HG03342 (cell line): ENCODE measurements around the gene ABO.
"Not testable (repeated sequence)": the region's sequence is repeated elsewhere in the genome, so short reads cannot be mapped to it uniquely, and the experiment has no call there.

Experiments
- ATAC-seq: cut with Tn5 transposase; IDR thresholded peaks from one replicate; pipeline ENCODE4 v1.9.1; 2021; ENCODE audit warnings: mild to moderate bottlenecking, moderate library complexity; ENCODE audit not compliant: unreplicated experiment

The ABO gene

DNA sequence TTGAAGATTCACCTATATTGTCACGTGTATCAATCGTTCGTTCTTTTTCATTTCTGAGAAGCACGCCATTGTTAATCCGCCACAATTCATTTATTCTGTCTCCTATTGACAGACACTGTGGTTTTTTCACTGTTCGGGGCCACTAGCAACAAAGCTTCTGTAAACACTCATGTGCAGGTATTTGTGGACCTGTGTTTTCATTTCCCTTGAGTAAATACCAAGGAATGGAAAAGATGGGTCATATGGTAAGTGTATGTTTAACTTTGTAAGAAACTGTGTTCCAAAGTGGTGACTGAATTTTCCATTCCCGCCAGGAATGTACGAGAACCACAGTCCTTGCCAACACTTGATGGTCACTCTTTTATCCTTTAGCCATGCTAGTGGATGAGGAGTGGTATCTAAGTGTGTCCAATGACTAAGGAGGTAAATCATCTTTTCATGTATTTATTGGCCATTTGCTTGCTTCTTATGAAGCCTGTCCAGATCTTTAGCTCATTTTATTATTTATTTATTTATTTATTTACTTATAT is 10.7 kb downstream of the ABO start:
- no peak for ATAC-seq

DNA sequence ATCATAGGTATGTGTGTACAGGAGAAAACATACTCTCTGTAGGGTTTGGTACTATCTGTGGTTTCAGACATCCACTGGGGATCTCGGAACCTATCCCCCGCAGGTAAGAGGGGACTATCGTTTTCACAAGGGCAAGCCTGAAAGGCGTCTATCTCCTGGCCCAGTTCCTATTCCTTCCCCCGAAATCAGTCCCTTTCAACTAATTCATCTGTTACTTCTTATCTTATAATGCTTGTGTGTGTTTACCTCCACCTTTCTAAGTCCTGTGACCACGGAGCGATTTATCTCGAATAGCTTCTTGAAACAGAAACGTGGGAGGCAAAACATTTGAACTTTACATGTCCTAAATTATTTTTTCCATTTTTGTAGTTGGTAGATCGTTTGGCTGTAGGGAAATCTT is 11.4 kb downstream of the ABO start:
- no peak for ATAC-seq

DNA sequence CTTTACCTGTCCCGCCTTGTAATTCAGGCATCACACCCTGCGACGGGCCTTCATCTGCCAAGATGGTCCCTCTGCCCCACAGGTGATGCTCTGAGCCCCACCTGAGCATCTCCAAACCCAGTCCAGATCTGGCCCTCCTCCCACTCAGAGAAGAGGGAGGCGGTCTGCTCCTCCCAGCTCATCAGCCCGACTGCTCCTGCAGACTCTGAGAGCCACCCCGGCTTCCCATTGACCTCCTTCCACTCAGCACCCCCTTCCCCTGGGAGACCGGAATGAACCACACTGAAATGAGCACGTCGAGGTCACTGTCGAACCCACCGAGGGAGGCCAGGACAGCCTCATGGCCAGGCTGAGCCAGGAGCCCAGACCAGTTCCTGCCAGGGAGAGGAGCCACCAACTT is 12.8 kb downstream of the ABO start:
- no peak for ATAC-seq

DNA sequence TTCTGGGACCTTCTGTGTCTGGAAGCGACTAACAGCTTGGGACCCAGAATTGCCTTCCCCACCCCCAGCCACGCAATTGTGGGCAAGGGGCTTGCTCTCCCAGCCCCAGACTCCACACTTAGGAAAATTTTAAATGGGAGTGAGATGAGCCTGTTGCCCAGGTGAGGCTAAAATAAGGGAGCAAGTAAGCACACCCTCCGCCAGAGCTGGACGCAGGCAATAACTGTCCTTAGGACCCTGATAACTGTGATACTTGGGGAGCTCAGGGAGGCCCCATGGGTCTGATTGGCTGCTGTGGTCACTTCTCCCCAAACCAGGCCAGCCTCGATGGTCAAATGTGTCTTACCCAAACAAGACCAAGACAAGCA is 13.3 kb downstream of the ABO start:
- no peak for ATAC-seq

DNA sequence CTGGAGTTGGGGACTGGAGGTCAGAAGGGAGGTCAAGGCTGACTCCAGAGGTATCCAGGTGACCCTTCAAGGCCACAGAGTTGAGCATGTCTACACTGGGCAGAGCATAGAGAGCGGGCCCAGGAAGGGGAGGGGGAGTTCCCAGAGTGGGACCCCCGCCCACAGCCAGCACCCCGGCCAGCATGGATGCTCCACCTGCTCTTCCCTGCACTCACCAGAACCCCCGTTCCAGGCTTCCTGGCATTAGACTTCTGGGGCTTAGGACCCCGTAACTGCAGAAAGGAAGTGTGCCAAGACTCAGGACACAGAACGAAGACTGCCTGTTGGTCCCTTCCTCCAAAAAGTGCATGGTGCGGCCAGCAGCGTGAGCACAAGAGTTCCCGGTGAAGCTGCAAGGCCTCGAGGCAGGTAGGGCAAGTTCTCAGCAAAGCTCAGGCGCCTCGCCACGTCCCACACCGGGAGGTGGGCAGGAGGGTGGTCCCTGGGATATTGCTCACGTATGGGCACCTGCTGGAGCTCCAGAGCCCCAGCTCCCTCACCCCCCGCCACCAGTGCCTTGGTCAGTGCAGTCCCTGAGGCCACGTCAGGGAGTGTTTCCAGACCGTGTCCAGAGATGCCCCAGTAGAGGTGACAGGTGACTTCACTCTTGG is 13.8 kb downstream of the ABO start:
- ATAC-seq = no peak

DNA sequence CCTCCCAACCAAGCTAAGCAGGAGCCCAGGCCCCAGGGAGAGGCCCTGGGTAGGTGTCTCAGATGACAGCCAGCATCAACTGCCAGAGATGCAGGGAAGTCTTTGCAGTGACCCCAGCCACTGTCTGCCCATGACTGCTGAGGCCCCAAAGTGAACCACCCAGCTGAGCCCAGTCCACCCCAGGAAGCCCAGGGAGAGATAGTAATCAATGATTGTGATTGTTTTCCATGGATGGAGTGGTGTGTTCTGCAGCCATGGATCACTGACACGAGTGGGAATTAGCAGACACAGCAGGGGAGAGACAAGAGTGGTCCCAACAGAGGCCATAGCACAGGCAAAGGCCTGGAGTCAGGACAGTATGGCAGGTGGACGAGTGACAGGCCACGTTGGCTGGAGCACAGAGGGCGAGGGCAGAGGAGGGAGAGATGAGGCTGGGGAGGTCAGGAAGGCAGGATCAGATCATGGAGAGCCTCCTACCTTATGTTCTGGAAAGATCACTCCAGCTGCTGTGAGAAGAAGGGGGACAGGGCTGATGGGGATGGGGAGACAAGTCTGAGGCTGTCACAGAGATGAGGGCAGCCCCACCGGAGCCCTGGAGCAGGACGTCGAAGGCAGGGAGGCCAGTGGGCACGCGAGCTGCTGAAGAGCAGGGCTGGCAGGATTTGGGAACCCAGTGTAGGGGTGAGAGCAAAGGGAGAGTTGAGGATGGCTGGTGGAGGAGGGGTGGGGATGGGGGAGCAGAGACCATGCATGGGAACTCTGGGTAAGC is 14.5 kb downstream of the ABO start:
- ATAC-seq = no peak

DNA sequence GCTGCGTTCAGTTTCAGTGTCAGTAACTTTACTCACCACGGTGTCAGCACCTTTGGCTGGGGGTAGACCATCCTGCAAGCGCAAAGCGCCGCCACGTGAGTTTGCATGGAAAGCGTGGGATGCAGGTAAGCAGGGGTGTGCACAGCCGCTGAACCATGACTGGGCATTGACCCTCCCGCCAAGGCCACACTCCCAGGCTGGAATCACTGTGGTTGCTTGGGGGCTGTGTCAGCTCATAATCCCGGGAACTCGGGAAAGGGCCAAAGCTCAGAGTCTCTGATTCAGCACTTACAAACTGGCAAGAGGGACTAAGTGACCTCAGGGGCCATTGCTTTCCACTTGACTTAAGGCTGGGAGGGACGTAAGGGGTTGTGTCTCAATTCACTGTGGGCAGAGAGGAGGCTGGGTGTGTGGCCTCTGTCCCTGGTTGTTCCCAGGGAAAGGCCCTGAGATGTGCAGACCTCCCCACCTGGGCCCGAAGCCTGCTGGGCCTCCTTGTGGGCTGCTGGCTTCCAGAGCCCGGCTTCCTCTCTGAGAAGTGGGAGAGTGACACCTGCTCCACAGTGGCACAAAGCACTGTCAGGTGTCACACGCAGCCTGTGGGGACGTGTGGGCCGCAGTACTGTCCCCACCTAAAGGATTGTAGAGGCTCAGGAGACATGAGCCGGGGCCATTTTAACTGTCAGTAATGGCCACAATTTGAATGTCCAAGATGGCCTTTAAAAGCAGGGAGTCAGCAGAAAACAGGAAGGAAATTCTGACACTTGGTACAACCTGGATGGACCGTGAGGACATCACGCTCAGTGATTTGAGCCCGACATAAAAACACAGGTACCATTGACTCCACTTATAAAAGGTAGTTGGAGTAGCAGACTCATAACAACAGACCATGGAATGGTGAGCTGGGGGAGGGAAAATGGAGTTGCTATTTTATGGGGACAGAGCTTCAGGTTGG is 16.7 kb downstream of the ABO start:
- no peak for ATAC-seq

DNA sequence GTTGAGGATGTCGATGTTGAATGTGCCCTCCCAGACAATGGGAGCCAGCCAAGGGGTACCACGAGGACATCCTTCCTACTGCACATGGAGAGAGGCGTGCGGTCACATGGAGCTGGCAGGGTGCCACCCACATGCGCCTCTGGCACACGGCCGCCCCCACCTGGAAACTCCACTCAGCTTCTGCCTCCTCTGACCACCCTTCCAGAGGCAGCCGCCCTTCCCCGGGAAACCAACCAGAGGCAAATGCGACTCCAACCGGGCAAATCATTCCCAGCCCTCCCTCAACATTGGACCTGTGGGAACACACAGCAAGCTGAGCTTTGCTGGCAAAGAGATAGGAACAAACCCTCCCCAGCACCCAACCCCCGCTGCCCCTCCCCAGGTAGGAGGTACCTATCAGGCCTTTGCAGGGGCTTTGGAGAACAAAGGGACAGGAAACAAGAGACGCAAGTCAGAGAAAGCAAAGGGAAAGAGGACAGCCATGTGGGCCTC is 17.5 kb downstream of the ABO start:
- ATAC-seq = no peak

DNA sequence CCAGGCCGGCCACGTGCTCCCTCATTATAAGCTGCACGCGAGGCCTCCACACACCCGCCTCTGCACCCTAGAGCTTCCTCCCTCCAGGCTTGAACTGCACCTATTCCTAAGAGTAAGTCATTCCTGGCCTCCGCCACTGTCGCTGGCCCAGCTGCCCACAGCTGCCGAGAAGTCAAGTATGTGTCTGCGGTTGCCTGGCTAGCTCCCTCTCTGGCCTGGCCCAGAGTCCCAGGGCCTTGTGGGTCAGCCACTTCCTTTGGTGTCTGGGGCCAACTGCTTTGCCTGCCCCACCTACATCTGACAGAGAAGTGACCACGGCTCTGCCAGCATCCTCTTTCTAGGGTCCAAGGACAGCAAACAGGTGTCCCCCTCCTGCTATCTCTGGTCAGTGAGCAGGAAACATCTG is 18.3 kb downstream of the ABO start:
- ATAC-seq = no peak

DNA sequence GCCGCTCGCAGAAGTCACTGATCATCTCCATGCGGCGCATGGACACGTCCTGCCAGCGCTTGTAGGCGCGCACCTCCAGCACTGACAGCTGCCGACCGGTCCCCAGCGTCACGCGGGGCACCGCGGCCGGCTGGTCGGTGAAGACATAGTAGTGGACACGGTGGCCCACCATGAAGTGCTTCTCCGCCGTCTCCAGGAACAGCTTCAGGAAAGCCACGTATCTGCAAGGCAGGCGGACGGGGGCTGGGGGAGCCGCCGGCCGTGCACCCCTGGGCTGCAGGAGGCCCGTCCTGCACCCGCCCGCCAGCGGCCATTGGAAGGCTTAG is 18.9 kb downstream of the ABO start:
- no peak for ATAC-seq

DNA sequence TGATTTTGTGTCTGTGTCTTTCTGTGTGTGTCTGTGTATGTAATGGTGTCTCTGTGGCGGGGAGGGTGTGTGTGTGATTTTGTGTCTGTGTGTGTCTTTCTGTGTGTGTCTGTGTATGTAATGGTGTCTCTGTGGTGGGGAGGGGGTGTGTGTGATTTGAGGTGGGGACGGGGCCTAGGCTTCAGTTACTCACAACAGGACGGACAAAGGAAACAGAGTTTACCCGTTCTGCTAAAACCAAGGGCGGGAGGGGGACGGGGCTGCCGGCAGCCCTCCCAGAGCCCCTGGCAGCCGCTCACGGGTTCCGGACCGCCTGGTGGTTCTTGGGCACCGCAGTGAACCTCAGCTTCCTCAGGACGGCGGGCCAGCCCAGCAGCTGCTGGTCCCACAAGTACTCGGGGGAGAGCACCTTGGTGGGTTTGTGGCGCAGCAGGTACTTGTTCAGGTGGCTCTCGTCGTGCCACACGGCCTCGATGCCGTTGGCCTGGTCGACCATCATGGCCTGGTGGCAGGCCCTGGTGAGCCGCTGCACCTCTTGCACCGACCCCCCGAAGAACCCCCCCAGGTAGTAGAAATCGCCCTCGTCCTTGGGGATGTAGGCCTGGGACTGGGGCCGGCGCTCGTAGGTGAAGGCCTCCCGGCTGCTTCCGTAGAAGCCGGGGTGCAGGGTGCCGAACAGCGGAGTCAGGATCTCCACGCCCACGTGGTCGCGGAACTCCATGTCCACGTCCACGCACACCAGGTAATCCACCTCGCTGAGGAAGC is 19.4 kb downstream of the ABO start:
- no peak for ATAC-seq

DNA sequence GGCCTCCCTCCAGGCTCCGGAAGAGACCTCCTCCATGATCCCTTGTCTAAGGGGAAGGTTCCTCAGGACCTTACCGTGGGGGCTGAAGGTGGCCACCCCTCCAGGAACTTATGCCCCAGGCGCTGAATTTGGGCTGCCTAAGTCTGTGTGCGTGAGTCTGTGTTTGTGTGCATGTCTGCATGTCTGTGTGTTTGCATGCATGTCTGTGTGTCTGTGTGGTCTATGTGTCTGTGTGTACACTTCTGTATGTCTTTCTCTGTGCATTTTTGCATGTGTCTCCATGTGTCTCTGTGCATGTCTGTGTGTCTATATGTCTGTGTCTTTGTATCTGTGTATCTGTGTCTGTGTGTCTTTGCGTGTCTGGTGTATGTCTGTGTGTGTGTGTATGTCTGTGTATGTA is 20.5 kb downstream of the ABO start:
- no peak for ATAC-seq

DNA sequence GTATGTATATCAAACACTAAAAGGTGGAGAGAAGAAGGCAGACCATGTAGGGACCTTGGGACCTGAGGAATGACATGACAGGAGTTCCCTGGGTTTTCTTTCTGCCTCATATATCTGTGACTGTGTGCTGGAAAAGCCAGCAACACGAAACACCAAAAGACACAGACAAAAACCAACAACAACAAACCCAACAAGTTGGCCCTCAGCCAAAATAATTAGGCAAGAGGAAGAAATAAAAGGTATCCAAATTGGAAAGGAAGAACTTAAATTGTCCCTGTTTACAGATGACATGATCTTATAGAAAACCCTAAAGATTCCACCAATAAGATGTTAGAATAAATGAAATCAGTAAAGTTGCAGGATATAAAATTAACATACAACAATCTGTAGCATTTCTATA is 21.7 kb downstream of the ABO start:
- ATAC-seq = no peak

DNA sequence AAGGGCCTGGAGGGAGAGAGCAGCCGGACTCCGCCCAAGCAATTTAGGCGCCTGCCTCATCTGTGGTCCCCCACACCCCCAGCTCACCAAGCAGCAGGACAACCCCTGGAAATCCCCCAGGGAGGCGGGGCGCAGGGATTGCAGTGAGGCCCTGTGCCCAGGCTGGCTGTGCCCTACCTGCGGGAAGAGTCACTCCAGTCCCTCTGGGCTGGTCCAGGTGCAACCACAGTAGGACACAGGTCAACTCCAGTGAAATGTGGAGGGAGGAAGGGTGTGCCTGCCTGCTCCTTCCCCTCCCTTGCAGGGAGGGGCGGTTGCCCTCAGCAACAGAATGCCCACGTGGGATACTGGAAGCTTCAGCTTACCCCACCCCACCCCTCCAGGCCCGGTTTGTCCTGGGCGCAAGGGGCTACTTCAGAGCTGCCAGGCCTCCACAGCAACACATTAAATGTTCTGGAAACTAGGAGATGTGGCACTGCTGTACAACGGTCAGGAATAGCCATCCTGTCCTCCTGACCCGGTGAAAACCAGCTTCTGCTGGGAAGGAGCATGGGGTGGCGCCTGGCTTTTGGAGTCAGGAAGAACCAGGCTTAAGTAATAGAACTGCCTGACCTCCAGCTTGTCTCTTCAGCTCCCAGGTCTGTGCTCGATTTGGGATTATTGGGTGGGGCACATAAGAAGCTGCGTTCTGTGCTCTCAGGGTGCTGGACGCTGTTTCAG is 22.5 kb downstream of the ABO start:
- ATAC-seq = no peak

DNA sequence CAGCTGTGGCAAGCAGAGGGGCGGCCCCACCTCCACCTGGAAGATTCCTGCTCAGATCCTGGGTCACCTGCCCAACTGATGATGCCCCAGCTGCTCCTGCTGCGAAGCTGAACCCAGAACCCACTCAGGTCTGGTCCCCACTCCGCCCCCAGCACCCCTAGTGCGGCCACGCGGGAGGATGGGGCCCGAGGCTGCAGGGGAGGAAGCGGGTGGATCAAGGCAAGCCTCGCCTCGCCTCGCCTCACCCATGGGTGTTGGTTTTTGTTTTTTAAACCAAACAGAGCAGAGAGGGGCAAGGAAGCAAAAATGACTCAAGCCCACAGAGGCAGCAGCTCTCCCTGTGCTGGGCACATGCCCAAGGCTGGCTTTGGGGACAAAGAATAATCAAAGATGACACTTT is 23.2 kb downstream of the ABO start:
- ATAC-seq = no peak

DNA sequence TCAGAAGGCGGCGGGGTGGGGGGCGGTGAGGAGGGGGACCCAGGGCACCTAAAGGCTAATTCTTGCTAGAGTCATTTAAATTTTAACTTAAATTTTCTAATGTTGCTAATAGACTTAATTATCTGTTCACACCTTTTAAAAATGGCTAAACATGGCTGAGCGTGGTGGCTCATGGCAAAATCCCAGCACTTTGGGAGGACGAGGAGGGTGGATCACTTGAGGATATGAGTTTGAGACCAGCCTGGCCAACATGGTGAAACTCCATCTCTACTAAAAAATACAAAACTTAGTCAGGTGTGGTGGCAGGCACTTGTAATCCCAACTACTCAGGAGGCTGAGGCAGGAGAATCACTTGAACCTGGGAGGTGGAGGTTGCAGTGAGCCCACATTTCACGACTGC is 23.8 kb downstream of the ABO start:
- ATAC-seq = not testable (repeated sequence)

DNA sequence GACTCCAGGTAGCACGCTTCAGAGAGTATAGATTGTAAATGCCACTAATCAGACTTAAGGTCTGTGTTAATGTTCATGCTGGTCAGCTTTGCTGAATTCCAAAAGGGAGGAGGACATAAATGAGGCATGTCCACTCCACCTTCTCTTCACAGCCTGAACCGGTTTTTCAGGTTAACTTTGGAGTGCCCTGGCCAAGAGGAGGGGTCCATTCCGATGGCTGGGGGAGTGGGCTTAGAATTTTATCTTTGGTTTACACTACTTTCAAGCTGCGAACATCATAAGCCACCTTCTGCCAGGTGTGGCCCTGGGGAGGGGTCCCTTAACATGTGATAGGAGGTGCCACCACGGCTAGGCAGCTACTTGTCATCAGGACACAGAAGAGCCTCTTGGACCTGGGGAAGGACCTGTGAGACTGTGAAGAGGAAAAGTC is 24.2 kb downstream of the ABO start:
- no peak for ATAC-seq

DNA sequence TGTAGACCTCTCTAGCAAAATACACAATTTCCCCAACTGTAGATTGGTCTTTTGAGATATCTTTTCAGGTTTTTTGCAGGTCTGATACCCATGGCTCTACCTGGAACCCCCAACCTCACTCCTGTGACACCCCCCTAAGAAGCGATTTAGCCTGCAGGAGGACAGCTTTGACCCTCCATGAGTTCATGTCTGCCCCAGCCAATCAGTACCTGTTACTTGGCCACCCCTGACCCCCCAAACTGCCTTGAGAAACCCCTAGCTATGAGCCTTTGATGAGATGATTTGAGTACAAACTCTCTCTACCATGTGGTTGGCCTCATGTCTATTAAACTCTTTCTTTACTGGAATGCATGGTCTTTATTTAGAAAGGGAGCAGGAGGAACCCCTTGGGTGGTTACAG is 25.7 kb downstream of the ABO start:
- no peak for ATAC-seq

DNA sequence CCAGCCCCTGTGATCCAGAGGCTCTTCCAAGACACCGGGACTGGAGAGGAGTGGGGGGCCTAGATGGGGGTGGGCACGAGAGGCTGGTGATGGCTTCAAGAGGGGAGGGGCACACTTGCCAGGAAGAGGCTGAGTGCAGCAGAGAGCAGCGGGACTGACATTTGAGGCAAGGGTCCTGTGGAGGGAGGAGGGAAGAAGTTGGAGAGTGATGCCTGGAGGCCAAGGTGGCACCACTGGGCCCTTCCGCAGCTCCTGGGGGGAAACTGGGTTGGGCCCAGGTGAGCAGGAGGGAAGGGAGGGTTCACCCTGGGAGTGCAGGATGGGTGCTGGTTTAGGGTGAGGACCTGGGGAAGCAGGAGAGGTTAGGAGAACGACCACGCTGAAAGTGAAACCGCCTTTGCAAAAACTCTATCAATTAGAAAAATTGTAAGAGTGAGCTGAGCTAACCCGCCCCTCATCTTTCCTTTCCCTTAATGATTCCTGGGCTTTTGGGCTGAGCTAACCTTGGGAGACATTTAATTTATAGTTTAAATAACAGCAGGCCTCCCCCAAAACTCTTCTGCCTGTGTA is 26.2 kb downstream of the ABO start:
- no peak for ATAC-seq

DNA sequence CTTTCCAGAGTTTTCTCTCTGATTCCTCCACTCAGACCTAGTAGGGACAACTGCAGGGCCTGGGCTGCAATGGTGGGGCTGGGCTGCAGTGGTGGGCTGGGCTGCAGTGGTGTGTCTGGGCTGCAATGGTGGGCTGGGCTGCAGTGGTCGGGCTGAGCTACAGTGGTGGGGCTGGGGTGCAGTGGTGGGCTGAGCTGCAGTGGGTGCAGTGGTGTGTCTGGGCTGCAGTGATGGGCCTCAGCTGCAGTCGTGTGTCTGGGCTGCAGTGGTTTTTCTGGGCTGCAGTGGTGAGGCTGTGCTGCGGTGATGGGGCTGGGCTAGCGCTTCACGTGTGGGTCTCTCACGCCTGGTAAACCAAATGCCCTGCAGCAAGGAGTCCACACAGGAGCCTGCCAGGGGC is 27.4 kb downstream of the ABO start:
- ATAC-seq = no peak
